ENCODE data around the gene CELF2. TPM values are rescaled to one million over a fixed set of nuclear protein-coding genes. Genes with fewer than 3 reads are reported as not detected.

The CELF2 gene
- total and polyA plus RNA-seq, 9 of the 15 experiments (the other 6 are each of a cell fraction or from before 2014, with no cell fraction given) = 4.0 to 20.3 (median 11.1) TPM

DNA sequence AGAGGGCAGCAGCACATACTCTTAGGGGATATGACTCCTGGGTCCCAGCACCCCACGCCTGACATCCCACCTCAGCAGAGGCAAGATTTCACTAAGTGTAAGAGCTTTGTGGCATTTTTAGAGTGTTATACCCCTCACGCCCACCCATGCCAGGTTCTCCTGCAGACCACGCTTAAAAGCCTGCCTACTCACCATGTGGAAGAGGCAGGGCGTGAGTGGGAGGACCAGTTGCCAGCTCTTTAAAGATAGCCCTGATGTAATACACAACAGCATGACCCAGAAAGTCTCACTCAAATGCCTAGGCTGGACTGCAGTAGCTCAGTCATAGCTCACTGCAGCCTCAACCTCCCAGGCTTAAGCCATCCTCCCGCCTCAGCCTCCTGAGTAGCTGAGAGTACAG is 44.4 kb upstream of the CELF2 start:
- H3K9me1 ChIP-seq (ENCODE audit: control insufficient read depth, insufficient read depth, low read length) = no peaks in the 10 kb centered on the region
- H3K4me1 ChIP-seq (replicated peaks in 1 of 2; ENCODE audit: control insufficient read depth in 2 of 2, insufficient read depth in 2 of 2, low read length in 2 of 2) = no peaks in the 10 kb centered on the region
- 6% methylated on average over 5 of the region's 5 CpGs for WGBS (ENCODE audit: insufficient coverage, low coverage, missing lambda C conversion rate)
- DNase-seq (ENCODE audit: extremely low read depth in 1 of 4, low spot score in 3 of 4) (no peak), ATAC-seq (no peak), FAIRE-seq (no peak)
- H3K9me3 ChIP-seq (replicated peaks; ENCODE audit: control insufficient read depth, insufficient read depth, low read depth, low read length) = no peaks in the 10 kb centered on the region
- no peak overlapping the region for H3K4me3 ChIP-seq
- no peaks in the 10 kb centered on the region for H4K20me1 ChIP-seq (replicated peaks; ENCODE audit: control insufficient read depth, insufficient read depth, low read length)
- H3K4me2 ChIP-seq (ENCODE audit: insufficient read depth, low read length) = no peak overlapping the region
- no peaks in the 10 kb centered on the region; a peak in 1 of 5 replicates for H3K27me3 ChIP-seq (ENCODE audit: control insufficient read depth in 2 of 2, insufficient read depth in 2 of 2, low read length in 2 of 2)
- no TSS peak for BruUV-seq (replicated peaks)
- H2AFZ ChIP-seq (ENCODE audit: low read depth, low read length) = no peak overlapping the region
- ChIA-PET POLR2A (no interaction called here), CTCF (ENCODE audit: low intra/inter-chr PET ratio) (no interaction called here)
- in situ Hi-C loops (cut with MboI) (no loop called here), intact Hi-C loops (cut with micrococcal nuclease) (no loop called here)
- no peak overlapping the region for H3K27ac ChIP-seq (ENCODE audit: extremely low read depth, low read depth, low read length)
- no peaks in the 10 kb centered on the region for H3K79me2 ChIP-seq (ENCODE audit: control insufficient read depth, insufficient read depth, low read length)
- H3K36me3 ChIP-seq (ENCODE audit: control insufficient read depth, insufficient read depth, low read length) = no peaks in the 10 kb centered on the region
- H3K9ac ChIP-seq (ENCODE audit: insufficient read depth in 1 of 2, low read depth in 2 of 2, low read length in 2 of 2) = no peak overlapping the region
- TF ChIP-seq, protein P1, sequence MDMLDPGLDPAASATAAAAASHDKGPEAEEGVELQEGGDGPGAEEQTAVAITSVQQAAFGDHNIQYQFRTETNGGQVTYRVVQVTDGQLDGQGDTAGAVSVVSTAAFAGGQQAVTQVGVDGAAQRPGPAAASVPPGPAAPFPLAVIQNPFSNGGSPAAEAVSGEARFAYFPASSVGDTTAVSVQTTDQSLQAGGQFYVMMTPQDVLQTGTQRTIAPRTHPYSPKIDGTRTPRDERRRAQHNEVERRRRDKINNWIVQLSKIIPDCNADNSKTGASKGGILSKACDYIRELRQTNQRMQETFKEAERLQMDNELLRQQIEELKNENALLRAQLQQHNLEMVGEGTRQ (CRISPR knock-in tag; IDR thresholded peaks at IDR 0.05) = no peak
- no peak for TF ChIP-seq FUS (optimal IDR thresholded peaks at IDR 0.05; ENCODE audit: low read depth, low read length)
- TF ChIP-seq FOXP1 (CRISPR knock-in tag; IDR thresholded peaks at IDR 0.05) = no peak
- no peak for TF ChIP-seq NCOA1 (IDR thresholded peaks at IDR 0.05; ENCODE audit: low read depth)
- TF ChIP-seq, protein P2, sequence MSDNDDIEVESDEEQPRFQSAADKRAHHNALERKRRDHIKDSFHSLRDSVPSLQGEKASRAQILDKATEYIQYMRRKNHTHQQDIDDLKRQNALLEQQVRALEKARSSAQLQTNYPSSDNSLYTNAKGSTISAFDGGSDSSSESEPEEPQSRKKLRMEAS (CRISPR knock-in tag; IDR thresholded peaks at IDR 0.05) = no peak
- TF ChIP-seq HMG20B (CRISPR knock-in tag; IDR thresholded peaks at IDR 0.05) = no peak
- TF ChIP-seq NUFIP1 (IDR thresholded peaks at IDR 0.05; ENCODE audit: partially characterized antibody) = no peak
- no peak for TF ChIP-seq MAFK (IDR thresholded peaks at IDR 0.05; ENCODE audit: low read length)
- TF ChIP-seq NCOA6 (IDR thresholded peaks at IDR 0.05) = no peak
- no peak for TF ChIP-seq KDM5B (IDR thresholded peaks at IDR 0.05; ENCODE audit: insufficient replicate concordance, low read depth, low read length)
- no peak for TF ChIP-seq RBM25 (IDR thresholded peaks at IDR 0.05; ENCODE audit: low read depth, low read length, severe bottlenecking)
- no peak for TF ChIP-seq PCBP1 (IDR thresholded peaks at IDR 0.05; ENCODE audit: low read depth, low read length, poor library complexity, severe bottlenecking)
- TF ChIP-seq, protein P3, sequence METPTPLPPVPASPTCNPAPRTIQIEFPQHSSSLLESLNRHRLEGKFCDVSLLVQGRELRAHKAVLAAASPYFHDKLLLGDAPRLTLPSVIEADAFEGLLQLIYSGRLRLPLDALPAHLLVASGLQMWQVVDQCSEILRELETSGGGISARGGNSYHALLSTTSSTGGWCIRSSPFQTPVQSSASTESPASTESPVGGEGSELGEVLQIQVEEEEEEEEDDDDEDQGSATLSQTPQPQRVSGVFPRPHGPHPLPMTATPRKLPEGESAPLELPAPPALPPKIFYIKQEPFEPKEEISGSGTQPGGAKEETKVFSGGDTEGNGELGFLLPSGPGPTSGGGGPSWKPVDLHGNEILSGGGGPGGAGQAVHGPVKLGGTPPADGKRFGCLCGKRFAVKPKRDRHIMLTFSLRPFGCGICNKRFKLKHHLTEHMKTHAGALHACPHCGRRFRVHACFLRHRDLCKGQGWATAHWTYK (CRISPR knock-in tag; IDR thresholded peaks at IDR 0.05) = no peak

All from K562 (cell line).